H1 (cell line): ENCODE measurements around the gene SULF2. TPM values are rescaled to one million over a fixed set of nuclear protein-coding genes. Genes with fewer than 3 reads are reported as not detected.

ENCODE experiments used
- CTCF ChIA-PET: fragments of 300-600 bp; sonication (Branson Sonifier 250); formaldehyde crosslinking; loops from one replicate; lab custom pipeline; 2021; ENCODE audit not compliant: partially characterized antibody; lab: Charles Lee
- POLR2A ChIA-PET: fragments of 300-600 bp; sonication (Branson Sonifier 250); formaldehyde crosslinking; loops from one replicate; lab custom pipeline; 2021; ENCODE audit warnings: inconsistent platforms; ENCODE audit not compliant: partially characterized antibody; lab: Charles Lee
- DNase-seq, 2 experiments: peaks; one replicate each; pipeline versions ENCODE4 v3.0.0 to v3.0.0-alpha.2; 2010 to 2022; ENCODE audit warnings: low spot score in 2 of 2, low read depth in 1 of 2, mixed read lengths in 1 of 2
- FAIRE-seq: peaks from 2 replicates; lab custom pipeline; 2011; peaks lifted over from hg19 to GRCh38; lab: Jason Lieb, UNC
- H2AFZ ChIP-seq: 2 replicates; pipeline ENCODE4 v1.8.1; 2012; ENCODE audit warnings: low read length, inconsistent platforms
- H2AK5ac ChIP-seq: 2 replicates; pipeline ENCODE4 v1.6.1; 2013; ENCODE audit warnings: low read depth, low read length
- H2BK120ac ChIP-seq: replicated peaks from 2 replicates; pipeline ENCODE3; 2013; ENCODE audit warnings: low read depth, low read length, inconsistent platforms
- H2BK12ac ChIP-seq: 2 replicates; pipeline ENCODE4 v1.6.1; 2013; ENCODE audit warnings: low read depth, low read length
- H2BK15ac ChIP-seq: 2 replicates; pipeline ENCODE4 v1.6.1; 2013; ENCODE audit warnings: low read length
- H2BK20ac ChIP-seq: 2 replicates; pipeline ENCODE4 v1.6.1; 2013; ENCODE audit warnings: low read length
- H2BK5ac ChIP-seq: 2 replicates; pipeline ENCODE4 v1.6.1; 2013; ENCODE audit warnings: low read depth, low read length
- H3K14ac ChIP-seq: 2 replicates; pipeline ENCODE4 v1.6.1; 2013; ENCODE audit warnings: inconsistent platforms; ENCODE audit not compliant: insufficient read length
- H3K18ac ChIP-seq: 2 replicates; pipeline ENCODE4 v1.6.1; 2013; ENCODE audit warnings: low read length; ENCODE audit errors: extremely low read depth
- H3K23ac ChIP-seq: 2 replicates; pipeline ENCODE4 v1.6.1; 2013; ENCODE audit warnings: inconsistent platforms; ENCODE audit not compliant: insufficient read length
- H3K23me2 ChIP-seq: 2 replicates; pipeline ENCODE4 v1.6.1; 2013; ENCODE audit warnings: low read depth, low read length
- H3K27ac ChIP-seq: 2 replicates; pipeline ENCODE4 v1.6.1; 2011; ENCODE audit warnings: low read depth, low read length, inconsistent platforms
- H3K27me3 ChIP-seq, 4 experiments: replicated peaks in 1 of 4; 1 replicate in 1 of 4; 2 replicates in 3 of 4; pipeline versions ENCODE4 v1.6.1 to v1.8.1; 2011 to 2013; ENCODE audit warnings: low read length in 3 of 4, mild to moderate bottlenecking in 3 of 4, inconsistent platforms in 2 of 4, mixed read lengths in 2 of 4, moderate library complexity in 1 of 4; ENCODE audit not compliant: control insufficient read depth in 3 of 4, insufficient read depth in 3 of 4; ENCODE audit errors: extremely low read depth in 1 of 4
- H3K36me3 ChIP-seq, 4 experiments: 2 replicates each; pipeline versions ENCODE4 v1.6.1 to v1.8.1; 2011 to 2013; ENCODE audit warnings: mild to moderate bottlenecking in 4 of 4, low read length in 3 of 4, moderate library complexity in 2 of 4, control low read depth in 1 of 4, inconsistent platforms in 1 of 4; ENCODE audit not compliant: insufficient read depth in 4 of 4, control insufficient read depth in 2 of 4
- H3K4ac ChIP-seq: replicated peaks from 2 replicates; pipeline ENCODE3; 2013; ENCODE audit warnings: low read length, low read depth, mixed read lengths, inconsistent platforms; ENCODE audit not compliant: insufficient read length
- H3K4me1 ChIP-seq, 4 experiments: replicated peaks in 1 of 4; 1 replicate in 1 of 4; 2 replicates in 3 of 4; pipeline versions ENCODE4 v1.6.1 to v1.8.1; 2011 to 2013; ENCODE audit warnings: low read length in 3 of 4, inconsistent platforms in 2 of 4, mixed read lengths in 1 of 4; ENCODE audit not compliant: insufficient read depth in 4 of 4, control insufficient read depth in 3 of 4
- H3K4me2 ChIP-seq, 2 experiments: 2 replicates each; pipeline versions ENCODE4 v1.6.1 to v1.8.1; 2011 to 2013; ENCODE audit warnings: low read depth in 2 of 2, low read length in 2 of 2, control low read depth in 1 of 2, inconsistent platforms in 1 of 2, mild to moderate bottlenecking in 1 of 2; ENCODE audit not compliant: insufficient read depth in 1 of 2
- H3K4me3 ChIP-seq, 4 experiments: fragments of 200-600, 300-600 bp in 1 of 4; sonication (generic), shearing (Covaris generic), sonication (Bioruptor Twin) in 1 of 4; 2 replicates each; pipeline versions ENCODE4 v1.5.1 to v1.8.1; 2011 to 2016; ENCODE audit warnings: low read length in 4 of 4, low read depth in 3 of 4, control low read depth in 2 of 4, inconsistent platforms in 2 of 4, mild to moderate bottlenecking in 2 of 4, mixed read lengths in 1 of 4, moderate library complexity in 1 of 4; ENCODE audit not compliant: insufficient read depth in 2 of 4; ENCODE audit errors: extremely low read depth in 1 of 4
- H3K56ac ChIP-seq: replicated peaks from 2 replicates; pipeline ENCODE3; 2013; ENCODE audit warnings: low read depth, mild to moderate bottlenecking, mixed read lengths, low read length, inconsistent platforms; ENCODE audit not compliant: insufficient read length
- H3K79me1 ChIP-seq: 2 replicates; pipeline ENCODE4 v1.6.1; 2013; ENCODE audit warnings: low read depth, low read length, control low read depth
- H3K79me2 ChIP-seq, 2 experiments: 2 replicates each; pipeline versions ENCODE4 v1.6.1 to v1.8.1; 2012 to 2013; ENCODE audit warnings: low read length in 2 of 2, mild to moderate bottlenecking in 2 of 2, inconsistent platforms in 1 of 2; ENCODE audit not compliant: insufficient read depth in 2 of 2, control insufficient read depth in 1 of 2
- H3K9ac ChIP-seq, 4 experiments: replicated peaks in 1 of 4; 1 replicate in 1 of 4; 2 replicates in 3 of 4; pipeline versions ENCODE4 v1.6.1 to v1.8.1; 2011 to 2013; ENCODE audit warnings: low read depth in 3 of 4, low read length in 3 of 4, control low read depth in 2 of 4, mild to moderate bottlenecking in 2 of 4, moderate library complexity in 2 of 4, inconsistent platforms in 1 of 4; ENCODE audit errors: extremely low read depth in 1 of 4
- H3K9me3 ChIP-seq, 2 experiments: 2 replicates each; pipeline versions ENCODE4 v1.6.1 to v1.8.1; 2012 to 2013; ENCODE audit warnings: mild to moderate bottlenecking in 2 of 2, moderate library complexity in 2 of 2, control low read depth in 1 of 2, inconsistent platforms in 1 of 2, low read depth in 1 of 2, low read length in 1 of 2, mixed read lengths in 1 of 2; ENCODE audit not compliant: insufficient read depth in 2 of 2
- H4K20me1 ChIP-seq, 2 experiments: replicated peaks in 1 of 2; 2 replicates each; pipeline versions ENCODE3 to v1.8.1; 2011 to 2013; ENCODE audit warnings: inconsistent platforms in 2 of 2, low read length in 2 of 2, mild to moderate bottlenecking in 1 of 2; ENCODE audit not compliant: insufficient read depth in 2 of 2, control insufficient read depth in 1 of 2
- H4K5ac ChIP-seq: 2 replicates; pipeline ENCODE4 v1.6.1; 2013; ENCODE audit warnings: low read length, low read depth, mixed read lengths, inconsistent platforms; ENCODE audit not compliant: insufficient read length
- H4K8ac ChIP-seq: 2 replicates; pipeline ENCODE4 v1.8.0; 2013; ENCODE audit warnings: mild to moderate bottlenecking, moderate library complexity, low read length, inconsistent platforms; ENCODE audit not compliant: insufficient read depth; ENCODE audit errors: extremely low read depth
- H4K91ac ChIP-seq: replicated peaks from 2 replicates; pipeline ENCODE3; 2013; ENCODE audit warnings: low read length, mixed read lengths, inconsistent platforms; ENCODE audit not compliant: insufficient read length
- ATF3 ChIP-seq: IDR thresholded peaks from 2 replicates; pipeline ENCODE4 v1.6.1; 2011; ENCODE audit warnings: low read depth, mild to moderate bottlenecking, low read length; ENCODE audit not compliant: insufficient read depth
- BRCA1 ChIP-seq: IDR thresholded peaks from 2 replicates; pipeline ENCODE4 v1.6.1; 2012; ENCODE audit warnings: low read depth, low read length, improper control_type of control experiment
- CBX5 ChIP-seq: fragments of 300-800, 300-1000 bp; sonication (generic); IDR thresholded peaks from 2 replicates; pipeline ENCODE4 v1.7.1; 2016; ENCODE audit warnings: antibody characterized with exemption, low read length, low read depth
- CHD1 ChIP-seq: IDR thresholded peaks from 2 replicates; pipeline ENCODE4 v1.6.1; 2012; ENCODE audit warnings: low read depth, low read length, improper control_type of control experiment
- CHD2 ChIP-seq: IDR thresholded peaks from 2 replicates; pipeline ENCODE4 v1.6.1; 2012; ENCODE audit warnings: low read length, improper control_type of control experiment
- NRF1 ChIP-seq: IDR thresholded peaks from 2 replicates; pipeline ENCODE4 v1.6.1; 2011; ENCODE audit warnings: mild to moderate bottlenecking, low read depth, low read length, improper control_type of control experiment
- RXRA ChIP-seq: IDR thresholded peaks from 2 replicates; pipeline ENCODE4 v1.6.1; 2011; ENCODE audit warnings: low read depth, mild to moderate bottlenecking, low read length, moderate library complexity; ENCODE audit not compliant: insufficient read depth
- SP2 ChIP-seq: IDR thresholded peaks from 2 replicates; pipeline ENCODE4 v1.6.1; 2012; ENCODE audit warnings: mild to moderate bottlenecking, low read length, inconsistent platforms
- SP4 ChIP-seq: IDR thresholded peaks from 2 replicates; pipeline ENCODE4 v1.6.1; 2012; ENCODE audit warnings: low read length, inconsistent platforms
- SUZ12 ChIP-seq: fragments of 200-600 bp; sonication (generic); IDR thresholded peaks from 2 replicates; pipeline ENCODE4 v1.6.1; 2012; ENCODE audit warnings: mild to moderate bottlenecking, inconsistent platforms, low read length, moderate library complexity, mixed read lengths
- ZNF274 ChIP-seq: IDR thresholded peaks from 2 replicates; pipeline ENCODE4 v1.7.0; 2012; ENCODE audit warnings: low read length, borderline replicate concordance; ENCODE audit errors: extremely low read depth
- WGBS, 2 experiments: shearing (Covaris generic) in 1 of 2; methylation state at CpG; one replicate each; pipeline versions ENCODE4 v1.1.6 to v1.1.7; 2013 to 2015; ENCODE audit warnings: low lambda C conversion rate in 2 of 2, mixed read lengths in 2 of 2, inconsistent platforms in 1 of 2, low coverage in 1 of 2, missing lambda C conversion rate in 1 of 2; ENCODE audit not compliant: insufficient replicate concordance in 2 of 2, insufficient coverage in 1 of 2, insufficient read length in 1 of 2; ENCODE audit errors: extremely low coverage in 1 of 2, missing lambda C conversion rate in 1 of 2; 5-methylcytosine and 5-hydroxymethylcytosine counted together
- polyA plus RNA-seq, 7 experiments: library from polyadenylated mRNA; depleted of rRNA in 3 of 7; stranded (reverse) in 5 of 7; unstranded in 2 of 7; fragments of >200 nt in 5 of 7; fragments of 200-250 nt in 2 of 7; gene quantifications; 1 replicate in 5 of 7; 2 replicates in 1 of 7; 4 replicates in 1 of 7; pipeline versions ENCODE4 v1.2.1 to v1.2.3, GENCODE V29; 2011 to 2013; ENCODE audit warnings: missing spikeins in 2 of 7, mixed read lengths in 2 of 7
- total RNA-seq: library from RNA; stranded (reverse); fragmentation: NEBNext Ultra II Directional; extraction: Animal tissue kit (Norgen Biotek cat#: 25700); gene quantifications from 2 replicates; pipeline ENCODE4 v1.2.1, GENCODE V29; 2021

Gene SULF2
- total and polyA plus RNA-seq, 2 of the 8 experiments (the other 6 are each of a cell fraction or from before 2014, with no cell fraction given) = 15.7 to 28.2 TPM

- H4K91ac ChIP-seq = no peak overlapping the region
- DNase-seq = no peak
- H3K27ac ChIP-seq = no peak overlapping the region
- H4K20me1 ChIP-seq = no peaks in the 10 kb centered on the region
- H3K4ac ChIP-seq = no peak overlapping the region
- H3K56ac ChIP-seq = no peak overlapping the region
- H4K5ac ChIP-seq = no peak overlapping the region
- no peak overlapping the region for H2BK20ac ChIP-seq
- no peaks in the 10 kb centered on the region for H3K27me3 ChIP-seq
- no peak overlapping the region for H3K4me3 ChIP-seq
- H3K9ac ChIP-seq = no peak overlapping the region
- H3K18ac ChIP-seq = no peak overlapping the region
- H3K4me2 ChIP-seq = no peak overlapping the region
- no peak overlapping the region for H2BK12ac ChIP-seq
- no peak overlapping the region for H2BK15ac ChIP-seq
- peak overlapping the region; percentile 64; the same call in 1 of the 2 replicates for H4K8ac ChIP-seq
- ChIA-PET CTCF (interaction anchor here (0.6 to 1.9 kb wide), 13 partner anchors 8 to 1104 kb away, joined by 3 to 11 read pairs (median 4); no protein-coding TSS in a partner anchor), POLR2A (interaction anchor here (0.6 kb wide), 1 partner anchor 62 kb away, joined by 4 read pairs; no protein-coding TSS in a partner anchor)
- 0 out of 4 replicates have a peak, but pooled peaks cover 3% of the 10 kb centered on the region in 2 experiments for H3K9me3 ChIP-seq
- H2BK5ac ChIP-seq = no peak overlapping the region
- H3K79me2 ChIP-seq = no peaks in the 10 kb centered on the region
- H3K14ac ChIP-seq = no peak overlapping the region
- WGBS, 2 experiments = 87% methylated on average over 7 of the region's 7 CpGs; no CpG with 5 or more reads in 1 of the 2 experiments
- H3K36me3 ChIP-seq = no peaks in the 10 kb centered on the region
- no peak overlapping the region for H3K23ac ChIP-seq
- no peaks in the 10 kb centered on the region for H3K4me1 ChIP-seq
- H3K79me1 ChIP-seq = no peaks in the 10 kb centered on the region
- FAIRE-seq = no peak
- H2AK5ac ChIP-seq = no peak overlapping the region
- H3K23me2 ChIP-seq = no peaks in the 10 kb centered on the region
- no peak overlapping the region for H2BK120ac ChIP-seq
- H2AFZ ChIP-seq = no peak overlapping the region
- no peak for TF ChIP-seq CBX5
- TF ChIP-seq SP4 = no peak
- TF ChIP-seq RXRA = no peak
- no peak for TF ChIP-seq BRCA1
- no peak for TF ChIP-seq NRF1
- TF ChIP-seq ZNF274 = no peak
- TF ChIP-seq ATF3 = no peak
- no peak for TF ChIP-seq SUZ12
- no peak for TF ChIP-seq CHD2
- TF ChIP-seq SP2 = no peak
- no peak for TF ChIP-seq CHD1
Measured at GRCh38 chr20:47720636-47721427, 64.4 kb downstream of the SULF2 start.
